ENCODE data around the gene LY6G5C. TPM values are rescaled to one million over a fixed set of nuclear protein-coding genes. Genes with fewer than 3 reads are reported as not detected.

The LY6G5C gene
- total RNA-seq, 1 experiment from 2014 or later = 0.62 TPM

- Histone ChIP-seq H3K4me3 (ENCODE audit: low read depth in 2 of 2, low read length in 2 of 2) (no peak overlapping the region), H3K36me3 (ENCODE audit: control insufficient read depth, insufficient read depth, low read length) (no peaks in the 10 kb centered on the region), H3K4me1 (ENCODE audit: control insufficient read depth, insufficient read depth, low read length) (no peaks in the 10 kb centered on the region), H3K27me3 (ENCODE audit: control insufficient read depth, insufficient read depth, low read length) (no peaks in the 10 kb centered on the region), H3K27ac (ENCODE audit: low read length) (no peak overlapping the region), H3K9me3 (ENCODE audit: control insufficient read depth, insufficient read depth, low read depth, low read length) (no peaks in the 10 kb centered on the region)
- ATAC-seq (no peak), DNase-seq (ENCODE audit: low read depth, low spot score) (no peak)
- intact Hi-C loops (cut with micrococcal nuclease; ENCODE audit: unreplicated experiment) = no loop called here
- ChIA-PET POLR2A (no interaction called here), CTCF (no interaction called here)
- no peak for TF ChIP-seq REST (IDR thresholded peaks at IDR 0.05; ENCODE audit: insufficient read depth in 1 of 2, low read depth in 2 of 2, low read length in 1 of 2)
- in situ Hi-C loops (cut with HindIII; ENCODE audit: low pct_unique_long_range_greater_than_20kb, low sequenced_read_pairs) = no loop called here
- no TSS peak for BruUV-seq (replicated peaks)
Measured at GRCh38 chr6:31717499-31718222, 36.8 kb upstream of the LY6G5C start.

- Histone ChIP-seq H3K27me3 (ENCODE audit: control insufficient read depth, insufficient read depth, low read length) (no peaks in the 10 kb centered on the region), H3K4me1 (ENCODE audit: control insufficient read depth, insufficient read depth, low read length) (no peaks in the 10 kb centered on the region; the same call in 1 of the 2 replicates), H3K27ac (ENCODE audit: low read length) (no peak within 1 kb of the TSS), H3K36me3 (ENCODE audit: control insufficient read depth, insufficient read depth, low read length) (no peaks in the 10 kb centered on the region), H3K4me3 (ENCODE audit: low read depth in 2 of 2, low read length in 2 of 2) (no peak within 1 kb of the TSS), H3K9me3 (ENCODE audit: control insufficient read depth, insufficient read depth, low read depth, low read length) (no peaks in the 10 kb centered on the region)
- no TSS peak for BruUV-seq (replicated peaks)
- ChIA-PET CTCF (interaction anchor here (0.6 kb wide), 1 partner anchor 122 kb away, joined by 4 read pairs; no protein-coding TSS in a partner anchor), POLR2A (no interaction called here)
- TF ChIP-seq POLR2AphosphoS5 (IDR thresholded peaks at IDR 0.05; ENCODE audit: low read depth, low read length) (no peak), SIN3A (IDR thresholded peaks at IDR 0.05; ENCODE audit: borderline replicate concordance, insufficient read depth, low read depth, low read length) (no peak), TCF7L2 (IDR thresholded peaks at IDR 0.05; ENCODE audit: low read depth, low read length) (no peak), REST (IDR thresholded peaks at IDR 0.05; ENCODE audit: insufficient read depth in 1 of 2, low read depth in 2 of 2, low read length in 1 of 2) (no peak)
- TF ChIP-seq, protein P1, sequence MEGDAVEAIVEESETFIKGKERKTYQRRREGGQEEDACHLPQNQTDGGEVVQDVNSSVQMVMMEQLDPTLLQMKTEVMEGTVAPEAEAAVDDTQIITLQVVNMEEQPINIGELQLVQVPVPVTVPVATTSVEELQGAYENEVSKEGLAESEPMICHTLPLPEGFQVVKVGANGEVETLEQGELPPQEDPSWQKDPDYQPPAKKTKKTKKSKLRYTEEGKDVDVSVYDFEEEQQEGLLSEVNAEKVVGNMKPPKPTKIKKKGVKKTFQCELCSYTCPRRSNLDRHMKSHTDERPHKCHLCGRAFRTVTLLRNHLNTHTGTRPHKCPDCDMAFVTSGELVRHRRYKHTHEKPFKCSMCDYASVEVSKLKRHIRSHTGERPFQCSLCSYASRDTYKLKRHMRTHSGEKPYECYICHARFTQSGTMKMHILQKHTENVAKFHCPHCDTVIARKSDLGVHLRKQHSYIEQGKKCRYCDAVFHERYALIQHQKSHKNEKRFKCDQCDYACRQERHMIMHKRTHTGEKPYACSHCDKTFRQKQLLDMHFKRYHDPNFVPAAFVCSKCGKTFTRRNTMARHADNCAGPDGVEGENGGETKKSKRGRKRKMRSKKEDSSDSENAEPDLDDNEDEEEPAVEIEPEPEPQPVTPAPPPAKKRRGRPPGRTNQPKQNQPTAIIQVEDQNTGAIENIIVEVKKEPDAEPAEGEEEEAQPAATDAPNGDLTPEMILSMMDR (IDR thresholded peaks at IDR 0.05) = no peak
- 0 out of 2 replicates have a peak, but pooled peaks have one; percentile 6 for ATAC-seq
- intact Hi-C loops (cut with micrococcal nuclease; ENCODE audit: unreplicated experiment) = no loop called here
- in situ Hi-C loops (cut with HindIII; ENCODE audit: low pct_unique_long_range_greater_than_20kb, low sequenced_read_pairs) = no loop called here
- no peak for DNase-seq (ENCODE audit: low read depth, low spot score)
Measured at GRCh38 chr6:31715022-31715958, 34.4 kb upstream of the LY6G5C start, which contains the start of gene LY6G6D. Gene LY6G6D (plus strand): TSS chr6:31715348. CDS start chr6:31715356, 8 bp downstream.

Measured in Panc1 (cell line).